ENCODE measurements around the gene STX5.
A peak's percentile ranks its signal among the peaks of the same experiment; 100 is the strongest.
"Not testable (repeated sequence)": the region's sequence is repeated elsewhere in the genome, so short reads cannot be mapped to it uniquely, and the experiment has no call there.

STX5 gene

DNA sequence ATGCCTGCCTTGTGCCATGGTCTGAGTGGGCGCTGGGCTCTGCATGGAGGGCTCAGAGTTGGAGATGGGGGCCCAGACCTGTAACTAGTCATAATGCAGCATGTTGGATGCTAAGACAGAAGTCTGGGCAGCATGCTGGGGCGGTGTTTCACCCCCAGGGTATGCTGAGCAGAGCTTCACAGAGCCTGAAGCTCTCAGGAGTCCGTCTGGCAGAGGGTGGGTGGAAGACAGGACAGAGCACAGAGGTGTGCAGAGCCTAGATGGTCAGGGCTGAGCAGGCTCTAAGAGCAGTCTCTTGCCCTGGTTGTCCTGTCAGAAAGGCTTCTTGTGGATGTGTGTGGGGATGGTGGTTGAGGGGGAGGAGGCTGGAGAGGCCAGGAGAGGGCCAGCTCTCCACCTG, 53.4 kb downstream of the STX5 start:
- DNase-seq = no peak

DNA sequence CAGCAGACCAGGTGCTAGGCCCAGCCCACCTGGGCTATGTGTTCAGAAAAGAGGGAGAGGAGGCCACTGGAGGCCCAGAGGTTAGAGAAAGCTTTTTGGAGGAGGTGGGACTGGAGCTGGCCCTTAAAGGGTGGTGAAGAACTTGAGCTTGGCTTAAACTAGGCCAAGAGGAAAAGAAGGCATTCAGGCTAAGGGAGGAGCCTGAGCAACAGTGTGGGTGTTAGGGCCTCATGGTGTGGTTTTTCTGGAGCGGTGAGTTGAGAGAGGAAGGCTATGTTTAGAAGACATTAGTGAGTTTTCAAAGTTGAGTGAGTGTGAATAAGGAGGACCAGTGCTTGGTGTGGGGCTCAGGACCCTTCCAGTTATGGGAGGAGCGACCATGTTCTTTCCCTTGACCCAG, 54.5 kb downstream of the STX5 start:
- no peak for DNase-seq

DNA sequence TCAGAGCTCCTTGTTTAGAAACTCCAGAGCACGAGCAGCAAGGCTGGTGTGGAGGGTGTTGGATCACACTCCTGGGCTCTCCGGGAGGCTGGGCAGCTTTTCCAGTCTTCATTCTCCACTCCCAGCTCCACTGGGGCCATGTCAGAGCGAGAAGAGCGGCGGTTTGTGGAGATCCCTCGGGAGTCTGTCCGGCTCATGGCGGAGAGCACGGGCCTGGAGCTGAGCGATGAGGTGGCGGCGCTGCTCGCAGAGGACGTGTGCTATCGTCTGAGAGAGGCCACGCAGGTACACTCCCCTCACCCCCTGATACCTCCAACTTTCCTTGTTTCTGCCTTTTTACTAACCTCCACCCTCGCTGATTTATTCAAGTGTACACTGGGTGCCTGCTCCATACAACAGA, 56.2 kb downstream of the STX5 start:
- DNase-seq = no peak

DNA sequence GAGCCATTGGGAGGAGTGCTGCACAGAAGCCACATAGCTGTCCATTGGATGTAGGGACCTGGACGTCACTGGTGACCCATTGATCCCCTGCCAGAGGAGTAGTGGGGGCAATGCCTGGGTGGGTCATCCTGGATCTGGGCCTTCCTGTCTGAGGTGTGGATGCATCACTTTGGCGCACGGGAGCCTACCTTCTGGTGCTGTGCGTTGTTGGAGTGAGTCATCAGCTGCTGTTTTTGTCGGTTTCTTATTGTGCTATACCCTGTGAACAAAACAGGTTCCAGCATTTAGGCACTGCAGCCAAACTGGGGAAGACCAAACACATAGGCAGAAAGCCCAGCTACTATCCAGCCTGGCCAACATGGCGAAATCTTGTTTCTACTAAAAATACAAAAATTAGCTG, 57.4 kb downstream of the STX5 start:
- no peak for DNase-seq

DNA sequence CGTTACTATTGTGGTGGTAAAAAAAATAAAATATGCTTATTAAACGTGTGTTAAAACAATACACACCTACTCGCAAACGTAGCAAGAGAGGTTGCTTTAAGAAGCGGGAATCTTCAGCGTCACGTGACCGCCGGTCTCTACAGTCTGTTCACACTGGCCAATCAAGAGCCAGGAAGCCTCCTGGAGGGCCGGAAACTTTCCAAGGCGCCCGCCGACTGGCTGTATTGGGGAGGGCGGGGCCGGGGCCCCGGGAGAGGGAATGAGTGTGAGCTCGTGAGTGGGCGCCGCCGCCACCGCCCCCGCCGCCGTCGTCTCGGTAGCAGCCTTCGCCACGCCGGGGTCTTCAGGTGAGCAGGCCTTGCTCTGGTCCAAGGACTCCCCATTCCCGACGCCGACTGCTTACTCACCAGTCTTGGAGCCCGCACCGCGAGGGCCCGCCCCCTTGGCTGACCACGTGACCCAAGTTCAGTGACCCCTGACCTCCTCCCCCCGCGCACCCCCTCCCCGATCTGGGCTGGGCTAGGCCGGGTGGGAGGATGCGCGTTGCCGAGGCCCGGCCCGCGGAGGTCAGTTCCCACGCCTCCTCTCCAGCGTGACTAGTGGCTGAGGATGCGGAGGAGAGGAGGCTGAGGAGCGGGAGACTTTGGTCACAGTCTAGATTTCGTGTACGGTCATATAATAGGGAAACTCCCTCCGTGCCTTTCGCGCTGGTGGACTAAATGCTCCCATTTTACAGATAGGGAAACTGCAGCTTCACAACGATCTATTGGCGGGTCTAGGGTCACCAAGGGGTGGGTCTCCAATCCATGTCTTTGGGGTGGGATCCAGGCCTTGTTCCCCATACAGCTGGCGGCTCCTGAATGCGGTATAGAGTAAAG, 60.5 kb downstream of the STX5 start, which contains the start of gene TAF6L:
TSS of gene TAF6L (plus strand) at position 253 of the 878 bp plus-strand sequence. CDS start 4,388 bp downstream, outside the sequence.
- DNase-seq = peak; percentile 99

DNA sequence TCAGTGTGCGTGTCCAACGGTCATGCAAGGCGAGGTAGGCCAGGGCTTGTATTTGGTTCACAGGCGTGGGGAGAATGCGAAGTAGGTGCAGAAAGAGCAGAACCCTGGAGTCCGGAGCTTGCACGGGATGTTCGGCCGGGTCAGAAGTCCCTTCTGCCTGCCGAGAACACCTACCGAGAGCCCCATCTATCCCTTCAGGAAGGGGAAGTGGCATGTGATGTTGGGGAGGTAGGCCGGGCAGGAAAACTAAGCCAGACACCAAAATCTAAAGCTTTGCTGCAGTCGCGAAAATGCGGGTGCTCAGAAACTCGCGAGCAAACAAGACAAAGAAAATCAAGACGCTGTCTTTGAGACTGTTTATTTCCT, 61.1 kb downstream of the STX5 start:
- DNase-seq = peak; percentile 59

DNA sequence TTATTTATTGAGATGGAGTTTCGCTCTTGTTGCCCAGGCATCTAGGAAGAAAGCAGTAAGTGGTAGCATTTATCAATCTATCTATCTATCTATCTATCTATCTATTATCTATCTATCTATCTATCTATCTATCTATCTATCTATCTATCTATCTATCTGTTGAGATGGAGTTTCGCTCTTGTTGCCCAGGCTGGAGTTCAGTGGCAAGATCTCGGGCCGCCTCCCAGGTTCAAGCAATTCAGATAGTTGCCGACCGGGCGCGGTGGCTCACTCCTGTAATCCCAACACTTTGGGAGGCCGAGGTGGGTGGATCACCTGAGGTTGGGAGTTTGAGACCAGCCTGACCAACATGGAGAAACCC, 71.0 kb downstream of the STX5 start:
- not testable (repeated sequence) for DNase-seq

DNA sequence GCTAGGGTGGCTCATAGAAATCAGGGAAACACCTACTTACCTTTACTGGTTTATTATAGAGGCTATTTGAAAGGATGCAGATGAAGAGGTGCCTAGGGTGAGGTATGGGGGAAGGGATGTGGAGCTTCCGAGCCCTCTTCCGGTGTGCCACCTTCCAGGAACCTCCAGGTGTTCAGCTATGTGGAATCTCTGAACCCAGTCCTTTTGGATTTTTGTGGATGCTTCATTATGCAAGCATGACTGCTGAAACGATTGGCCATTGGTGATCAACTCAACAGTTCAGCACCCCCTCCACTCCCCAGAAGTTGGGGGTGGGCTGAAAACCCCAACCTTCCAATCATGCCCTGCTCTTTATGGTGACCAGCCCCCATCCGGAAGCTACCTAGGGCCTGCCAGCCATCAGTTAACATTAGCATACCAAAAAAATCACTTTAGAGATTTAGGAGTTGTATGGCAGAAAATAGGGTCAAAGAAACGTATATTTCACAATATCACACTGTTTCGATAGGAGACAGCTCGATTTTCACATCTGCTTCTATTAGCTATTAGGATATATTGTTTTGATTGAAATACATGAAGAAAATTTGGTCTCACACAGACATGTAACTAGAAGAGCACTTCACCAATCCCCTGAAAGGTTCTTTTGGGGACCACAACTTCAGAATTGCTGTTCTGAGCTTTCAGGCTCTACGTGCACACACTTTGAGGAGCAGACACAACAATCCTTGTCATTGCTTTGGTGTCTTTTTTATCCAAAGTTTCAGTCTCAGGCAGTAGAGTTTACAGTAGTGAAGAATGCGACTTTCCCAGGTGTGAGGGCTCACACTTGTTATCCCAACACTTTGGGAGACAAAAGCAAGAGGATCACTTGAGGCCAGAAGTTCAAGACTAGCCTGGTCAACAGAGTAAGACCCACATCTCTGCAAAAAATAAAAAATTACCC, 73.7 kb downstream of the STX5 start:
- DNase-seq = no peak

All from right hindlimb (tissue), 1 donor.